Naive thymus-derived CD8-positive, alpha-beta T cell (primary cell): ENCODE measurements around the gene CRYZ. TPM values are rescaled to one million over a fixed set of nuclear protein-coding genes. Genes with fewer than 3 reads are reported as not detected.

Experiments used
- ATAC-seq, 2 donors: fragments of 150-1000 bp; cut with Tn5 transposase in 1 of 2; sonication (Bioruptor Pico), chemical (Tn5 transposase) in 1 of 2; 1 replicate in 1 of 2; 2 replicates in 1 of 2; pipeline ENCODE4 v1.10.0; 2021; ENCODE audit warnings: mild to moderate bottlenecking in 2 of 2, moderate library complexity in 2 of 2
- POLR2A ChIA-PET: fragments of 350-600 bp; sonication (Branson Sonifier 250); formaldehyde crosslinking; loops from one replicate; lab custom pipeline; 2021; ENCODE audit warnings: antibody characterized with exemption; lab: Charles Lee
- DNase-seq, 10 donors: peaks; one replicate each; pipeline versions ENCODE4 v3.0.0 to v3.0.0-alpha.2; 2020 to 2022
- H3K27ac Mint-ChIP-seq, 10 donors: one replicate each; pipeline ENCODE4 v1.8.0; 2020 to 2022; ENCODE audit warnings: mild to moderate bottlenecking in 10 of 10, mixed read lengths in 10 of 10, moderate library complexity in 4 of 10, inconsistent platforms in 1 of 10
- H3K27me3 Mint-ChIP-seq, 5 donors: one replicate each; pipeline ENCODE4 v1.8.0; 2021 to 2022; ENCODE audit warnings: mixed read lengths in 5 of 5
- H3K36me3 Mint-ChIP-seq, 3 donors: one replicate each; pipeline ENCODE4 v1.8.0; 2020 to 2022; ENCODE audit warnings: mixed read lengths in 3 of 3, mild to moderate bottlenecking in 2 of 3, inconsistent platforms in 1 of 3
- H3K4me1 Mint-ChIP-seq, 4 donors: one replicate each; pipeline ENCODE4 v1.8.0; 2021 to 2022; ENCODE audit warnings: mixed read lengths in 4 of 4
- H3K4me3 Mint-ChIP-seq, 10 donors: one replicate each; pipeline ENCODE4 v1.8.0; 2020 to 2022; ENCODE audit warnings: mild to moderate bottlenecking in 10 of 10, mixed read lengths in 10 of 10, moderate library complexity in 6 of 10, inconsistent platforms in 1 of 10
- H3K9me3 Mint-ChIP-seq, 9 donors: one replicate each; pipeline ENCODE4 v1.8.0; 2020 to 2022; ENCODE audit warnings: mixed read lengths in 9 of 9, mild to moderate bottlenecking in 3 of 9, inconsistent platforms in 1 of 9, moderate library complexity in 1 of 9
- polyA plus RNA-seq, 3 donors: library from polyadenylated mRNA; unstranded; fragments of 300-500 nt; fragmentation: Illumina TruSeq; gene quantifications; one replicate each; pipeline ENCODE4 v1.2.3, GENCODE V29; 2021
- total RNA-seq, 8 experiments: library from RNA in 2 of 8; stranded (reverse) in 2 of 8; gene quantifications; one replicate each; pipeline ENCODE4 v1.2.3 and lab custom pipeline; 2021 to 2026

Gene CRYZ
- total and polyA plus RNA-seq, 5 experiments from 2014 or later = 18.2 to 42.1 (median 31.4) TPM

GRCh38 chr1:74690364-74690696 lies 42.5 kb downstream of the CRYZ start:
- H3K27me3 Mint-ChIP-seq = peaks cover 0 to 2% (median 0%) of the 10 kb centered on the region in 5 donors
- no peaks in the 10 kb centered on the region for H3K4me1 Mint-ChIP-seq
- no peak overlapping the region for H3K27ac Mint-ChIP-seq
- H3K4me3 Mint-ChIP-seq = no peak overlapping the region
- POLR2A ChIA-PET = no interaction called here
- H3K36me3 Mint-ChIP-seq = no peaks in the 10 kb centered on the region
- H3K9me3 Mint-ChIP-seq = no peaks in the 10 kb centered on the region
- no peak for DNase-seq
- ATAC-seq = no peak

- POLR2A ChIA-PET = no interaction called here
- Mint-ChIP-seq H3K4me1 (no peaks in the 10 kb centered on the region), H3K9me3 (no peaks in the 10 kb centered on the region), H3K4me3 (no peak overlapping the region), H3K36me3 (no peaks in the 10 kb centered on the region), H3K27ac (no peak overlapping the region), H3K27me3 (peaks cover 0 to 2% (median 0%) of the 10 kb centered on the region in 5 donors)
- ATAC-seq = no peak
- DNase-seq = peak in 7 of 10 donors; percentile 19 to 50 (median 37)
These were observed 43.1 kb downstream of the CRYZ start for GRCh38 chr1:74689621-74690363.

- ATAC-seq = no peak
- Mint-ChIP-seq H3K27me3 (peaks cover 0 to 6% (median 0%) of the 10 kb centered on the region in 5 donors), H3K36me3 (no peaks in the 10 kb centered on the region), H3K4me1 (no peaks in the 10 kb centered on the region), H3K27ac (no peak overlapping the region), H3K9me3 (no peaks in the 10 kb centered on the region), H3K4me3 (no peak overlapping the region)
- no peak for DNase-seq
- POLR2A ChIA-PET = interaction anchor here (0.7 kb wide), 1 partner anchor 121 kb away, joined by 3 read pairs; no protein-coding TSS in a partner anchor
These were observed 45.9 kb downstream of the CRYZ start for GRCh38 chr1:74686928-74687327.

GRCh38 chr1:74684301-74684700 lies 48.5 kb downstream of the CRYZ start:
- DNase-seq (no peak), ATAC-seq (no peak)
- no peaks in the 10 kb centered on the region for H3K4me1 Mint-ChIP-seq
- POLR2A ChIA-PET = no interaction called here
- no peaks in the 10 kb centered on the region for H3K36me3 Mint-ChIP-seq
- peaks cover 0 to 12% (median 4%) of the 10 kb centered on the region in 5 donors for H3K27me3 Mint-ChIP-seq
- H3K4me3 Mint-ChIP-seq = no peak overlapping the region
- H3K27ac Mint-ChIP-seq = no peak overlapping the region
- H3K9me3 Mint-ChIP-seq = no peaks in the 10 kb centered on the region

- H3K4me1 Mint-ChIP-seq = no peaks in the 10 kb centered on the region
- peaks cover 0 to 17% (median 7%) of the 10 kb centered on the region in 5 donors for H3K27me3 Mint-ChIP-seq
- POLR2A ChIA-PET = no interaction called here
- H3K4me3 Mint-ChIP-seq = no peak overlapping the region
- DNase-seq (no peak), ATAC-seq (no peak)
- no peaks in the 10 kb centered on the region for H3K9me3 Mint-ChIP-seq
- no peaks in the 10 kb centered on the region for H3K36me3 Mint-ChIP-seq
- no peak overlapping the region for H3K27ac Mint-ChIP-seq
These were observed 49.2 kb downstream of the CRYZ start for GRCh38 chr1:74683656-74684055.

- POLR2A ChIA-PET = no interaction called here
- Mint-ChIP-seq H3K36me3 (no peaks in the 10 kb centered on the region), H3K4me1 (no peaks in the 10 kb centered on the region), H3K9me3 (no peaks in the 10 kb centered on the region), H3K27ac (no peak overlapping the region), H3K4me3 (no peak overlapping the region), H3K27me3 (peaks cover 0 to 25% (median 12%) of the 10 kb centered on the region in 5 donors)
- ATAC-seq = no peak
- no peak for DNase-seq
These were observed 51.0 kb downstream of the CRYZ start for GRCh38 chr1:74681851-74682250.

- Mint-ChIP-seq H3K4me3 (no peak overlapping the region), H3K4me1 (no peaks in the 10 kb centered on the region), H3K36me3 (no peaks in the 10 kb centered on the region), H3K9me3 (no peaks in the 10 kb centered on the region), H3K27me3 (peaks cover 0 to 25% (median 12%) of the 10 kb centered on the region in 5 donors), H3K27ac (no peak overlapping the region)
- ATAC-seq (no peak), DNase-seq (no peak)
- POLR2A ChIA-PET = no interaction called here
These were observed 51.4 kb downstream of the CRYZ start for GRCh38 chr1:74681449-74681848.

GRCh38 chr1:74681001-74681400 lies 51.8 kb downstream of the CRYZ start:
- Mint-ChIP-seq H3K27ac (no peak overlapping the region), H3K4me1 (no peaks in the 10 kb centered on the region), H3K4me3 (no peak overlapping the region), H3K27me3 (peaks cover 0 to 25% (median 12%) of the 10 kb centered on the region in 5 donors), H3K36me3 (no peaks in the 10 kb centered on the region), H3K9me3 (no peaks in the 10 kb centered on the region)
- POLR2A ChIA-PET = no interaction called here
- DNase-seq (no peak), ATAC-seq (no peak)

GRCh38 chr1:74679811-74680210 lies 53.0 kb downstream of the CRYZ start:
- Mint-ChIP-seq H3K9me3 (no peaks in the 10 kb centered on the region), H3K27ac (no peak overlapping the region), H3K36me3 (no peaks in the 10 kb centered on the region), H3K4me3 (no peak overlapping the region), H3K27me3 (peaks cover 5 to 36% (median 16%) of the 10 kb centered on the region in 5 donors), H3K4me1 (no peaks in the 10 kb centered on the region)
- ATAC-seq (no peak), DNase-seq (no peak)
- POLR2A ChIA-PET = no interaction called here

- POLR2A ChIA-PET = no interaction called here
- Mint-ChIP-seq H3K4me1 (peaks cover 2 to 6% (median 5%) of the 10 kb centered on the region in 4 donors), H3K9me3 (peaks cover 0 to 3% (median 0%) of the 10 kb centered on the region in 9 donors), H3K4me3 (no peak overlapping the region), H3K36me3 (peaks cover 0 to under 1% (median 0%) of the 10 kb centered on the region in 3 donors), H3K27me3 (peaks cover 19 to 54% (median 28%) of the 10 kb centered on the region in 5 donors), H3K27ac (no peak overlapping the region)
- ATAC-seq = no peak
- no peak for DNase-seq
These were observed 54.9 kb downstream of the CRYZ start for GRCh38 chr1:74677926-74678325.

GRCh38 chr1:74674278-74675048 lies 58.4 kb downstream of the CRYZ start:
- no peak for DNase-seq
- POLR2A ChIA-PET = no interaction called here
- H3K9me3 Mint-ChIP-seq = peaks cover 3 to 19% (median 12%) of the 10 kb centered on the region in 9 donors
- no peak for ATAC-seq
- H3K4me3 Mint-ChIP-seq = no peak overlapping the region
- peaks cover 24 to 60% (median 39%) of the 10 kb centered on the region in 5 donors for H3K27me3 Mint-ChIP-seq
- H3K27ac Mint-ChIP-seq = no peak overlapping the region
- peaks cover 2 to 6% (median 5%) of the 10 kb centered on the region in 4 donors for H3K4me1 Mint-ChIP-seq
- peaks cover 0 to 4% (median 0%) of the 10 kb centered on the region in 3 donors for H3K36me3 Mint-ChIP-seq

- no peak within 1 kb of the TSS for H3K4me3 Mint-ChIP-seq
These were observed 59.3 kb downstream of the CRYZ start, which contains the start of gene ERICH3 for GRCh38 chr1:74673351-74674111. ERICH3 (minus strand) TSS chr1:74673792; CDS start chr1:74673519, 273 bp downstream.

More at GRCh38 chr1:74673351-74674111, 59.3 kb downstream of the CRYZ start, which contains the start of gene ERICH3:
- no peak for DNase-seq
- Mint-ChIP-seq H3K27ac (no peak within 1 kb of the TSS), H3K9me3 (peaks cover 3 to 19% (median 14%) of the 10 kb centered on the region in 9 donors), H3K36me3 (peaks cover 0 to 4% (median 0%) of the 10 kb centered on the region in 3 donors), H3K4me1 (peaks cover 2 to 6% (median 5%) of the 10 kb centered on the region in 4 donors), H3K27me3 (peaks cover 26 to 60% (median 39%) of the 10 kb centered on the region in 5 donors)
- no peak for ATAC-seq
- POLR2A ChIA-PET = no interaction called here
